ENCODE data around the gene FGF4.

Gene FGF4, protein sequence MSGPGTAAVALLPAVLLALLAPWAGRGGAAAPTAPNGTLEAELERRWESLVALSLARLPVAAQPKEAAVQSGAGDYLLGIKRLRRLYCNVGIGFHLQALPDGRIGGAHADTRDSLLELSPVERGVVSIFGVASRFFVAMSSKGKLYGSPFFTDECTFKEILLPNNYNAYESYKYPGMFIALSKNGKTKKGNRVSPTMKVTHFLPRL

DNA sequence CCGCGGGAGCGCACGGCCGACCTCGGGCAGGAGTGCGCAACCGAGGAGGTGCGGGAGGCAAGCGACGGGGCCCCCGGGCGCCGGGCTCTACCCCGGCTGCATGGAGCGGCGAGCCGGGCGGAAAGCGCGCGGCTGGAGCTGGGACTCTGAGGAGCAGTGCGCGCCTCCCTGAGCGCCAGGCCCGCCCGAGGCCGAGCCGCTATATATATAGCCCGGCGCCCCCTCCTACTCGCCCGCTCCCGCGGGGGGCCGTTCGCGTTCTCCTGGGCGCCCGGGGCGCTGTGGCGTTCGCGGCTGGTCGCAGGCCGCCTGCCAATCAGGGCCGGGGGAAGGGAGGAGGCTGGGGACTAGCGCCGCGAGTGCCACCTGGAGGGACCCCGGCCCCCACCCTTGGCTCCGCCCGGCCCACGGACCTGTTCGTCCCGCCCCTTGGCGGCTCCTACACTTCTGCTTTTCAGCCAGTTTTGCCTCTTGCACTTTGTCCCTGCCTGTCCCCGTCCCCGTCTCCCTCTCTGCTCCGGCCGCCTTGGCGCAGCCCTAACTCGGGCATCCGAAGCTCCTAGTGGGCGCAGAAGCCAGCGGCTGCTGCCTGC, at the start of gene FGF4:
TSS of gene FGF4 (minus strand) at position 179 of the 593 bp plus-strand sequence. CDS start 257 bp downstream, outside the sequence.
- no peak for DNase-seq (ENCODE audit: low read depth in 2 of 2)

DNA sequence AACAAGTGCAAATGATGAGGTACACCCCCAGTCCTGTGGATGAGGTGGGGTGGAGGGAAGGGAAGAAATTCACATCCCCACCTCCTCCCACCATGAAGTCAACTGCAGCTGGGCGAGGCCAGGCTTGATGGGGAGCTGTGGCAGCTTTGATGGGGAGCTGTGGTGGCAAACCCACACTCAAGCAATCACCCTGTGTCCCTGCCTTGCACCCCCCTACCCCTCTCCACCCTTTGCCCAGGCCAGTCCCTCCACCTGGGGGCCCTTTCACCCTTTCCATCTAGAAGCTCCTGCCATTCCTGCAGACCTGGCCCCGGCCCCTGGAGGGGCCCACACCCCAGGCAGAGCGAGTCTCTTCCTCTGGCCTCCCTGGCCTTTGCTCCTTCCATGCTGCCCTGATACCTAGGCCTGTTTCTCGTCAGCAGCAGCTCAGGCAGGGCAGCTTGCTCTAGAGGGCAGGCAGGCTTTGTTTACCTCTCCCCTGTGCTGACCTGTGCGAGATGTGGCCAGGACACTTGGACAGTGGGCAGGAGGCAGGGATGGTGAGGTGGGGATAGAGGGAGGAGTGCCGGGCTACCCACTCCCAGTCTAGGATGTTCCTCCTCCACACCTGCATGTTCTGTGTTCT, 48.6 kb upstream of the FGF4 start:
- DNase-seq (ENCODE audit: low read depth in 2 of 2) = no peak

DNA sequence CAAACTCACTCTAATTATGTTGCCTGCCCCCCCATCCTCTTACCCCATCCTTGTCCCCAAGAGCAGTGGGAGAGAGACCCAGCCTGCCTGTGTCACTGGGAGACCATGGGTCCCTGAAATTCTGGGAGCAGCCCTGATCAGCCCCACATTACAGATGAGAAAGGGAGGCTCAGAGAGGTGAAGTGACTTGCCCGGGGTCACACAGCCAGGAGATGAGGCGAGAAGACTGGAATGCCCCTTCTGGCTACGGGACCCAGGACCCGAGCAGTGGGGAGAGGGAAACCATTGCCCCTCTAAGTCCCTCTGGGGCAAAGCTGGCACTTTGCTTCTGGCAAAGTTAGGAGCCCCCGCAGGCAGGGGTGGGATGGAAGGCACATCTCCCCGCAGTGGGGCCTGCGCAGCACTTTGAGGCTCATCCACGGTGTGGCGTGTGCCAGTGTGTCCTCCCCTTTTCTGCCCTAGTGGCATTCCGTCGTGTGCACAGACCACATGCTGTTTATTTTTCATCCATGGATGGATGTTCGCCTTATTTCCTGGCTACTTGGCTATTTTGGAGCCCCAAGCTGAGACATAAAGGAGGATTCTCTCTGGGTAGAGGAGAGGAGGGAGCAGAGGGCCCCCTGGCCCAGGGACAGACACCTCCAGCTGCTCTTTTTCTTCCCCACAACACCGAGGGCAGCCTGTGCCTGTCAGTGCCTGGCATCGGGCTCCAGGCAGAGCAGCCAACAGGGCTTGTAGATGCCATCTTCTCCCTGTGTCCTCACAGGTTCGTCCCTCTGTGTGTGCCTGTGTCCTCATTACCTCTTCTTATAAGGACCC, 47.7 kb upstream of the FGF4 start:
- DNase-seq (ENCODE audit: low read depth in 2 of 2) = no peak

GRCh38 chr11:69821511-69822040, 46.4 kb upstream of the FGF4 start:
- no peak for DNase-seq (ENCODE audit: low read depth in 2 of 2)

DNA sequence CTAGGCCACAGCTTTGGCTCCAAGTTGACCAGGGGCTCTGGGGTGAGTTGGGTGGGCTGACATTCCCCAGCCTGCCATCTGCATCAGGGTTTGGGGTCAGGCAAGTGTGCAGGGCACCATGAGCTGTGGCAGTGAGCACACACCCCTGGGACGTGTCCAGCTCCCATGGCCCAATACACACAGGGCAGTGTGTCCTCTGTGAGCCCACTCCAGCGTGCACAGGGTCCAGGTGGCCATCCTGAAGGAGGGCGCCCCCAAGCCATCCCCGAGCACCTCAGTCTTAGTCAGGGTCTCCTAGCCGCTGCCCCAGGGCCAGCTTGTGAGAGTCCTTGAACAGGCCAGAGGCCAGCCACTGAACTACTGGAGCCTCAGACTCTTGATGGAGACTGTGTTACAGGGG, 45.3 kb upstream of the FGF4 start:
- DNase-seq (ENCODE audit: low read depth in 2 of 2) = no peak

GRCh38 chr11:69819541-69820070, 44.5 kb upstream of the FGF4 start:
- DNase-seq (ENCODE audit: low read depth in 2 of 2) = no peak

DNA sequence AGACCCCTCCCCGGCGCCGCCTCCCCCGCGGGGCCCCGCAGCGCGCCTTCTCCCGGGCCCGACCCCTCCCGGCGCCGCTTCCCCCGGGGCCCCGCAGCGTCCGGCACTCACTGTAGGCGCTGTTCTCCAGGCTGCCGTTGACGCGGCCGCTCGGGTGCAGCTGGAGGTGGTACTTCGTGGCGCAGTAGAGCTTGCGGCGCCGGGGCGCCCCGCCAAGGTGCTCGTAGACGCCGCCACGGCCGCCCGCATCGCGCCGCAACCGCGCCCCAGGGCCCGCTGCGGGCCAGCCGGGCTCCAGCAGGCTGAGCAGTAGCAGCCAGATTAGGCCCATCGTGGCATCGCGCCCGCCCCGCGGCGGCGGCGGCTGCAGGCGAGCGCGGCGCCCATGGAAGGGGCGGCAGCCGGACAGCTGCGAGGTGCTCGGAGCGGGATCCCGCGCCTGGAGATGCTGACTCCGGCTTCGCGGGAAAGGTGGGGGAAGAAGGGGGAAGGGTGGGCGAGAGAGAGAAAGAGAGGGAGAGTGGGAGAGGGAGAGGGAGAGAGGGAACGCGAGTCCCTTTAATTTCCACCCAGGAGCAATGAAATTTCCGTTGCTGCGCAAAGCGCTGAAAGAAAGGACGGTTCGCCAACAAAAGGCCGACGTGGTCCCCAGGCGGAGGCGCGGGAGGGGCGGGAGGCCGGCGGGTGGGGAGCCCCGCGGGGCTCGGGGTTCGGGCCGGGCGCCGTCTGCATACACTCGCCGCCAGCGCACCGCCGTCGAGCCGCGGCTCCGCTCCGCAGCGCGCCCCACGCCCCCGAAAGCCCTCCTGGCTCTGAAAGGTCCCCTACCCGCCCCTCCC, 43.7 kb upstream of the FGF4 start, which contains the start of gene FGF3:
TSS of gene FGF3 (minus strand) at position 814 of the 839 bp plus-strand sequence. CDS start at position 331, 483 bp downstream.
- no peak for DNase-seq (ENCODE audit: low read depth in 2 of 2)

GRCh38 chr11:69818231-69818602, 43.1 kb upstream of the FGF4 start:
- no peak for DNase-seq (ENCODE audit: low read depth in 2 of 2)

- DNase-seq (ENCODE audit: low read depth in 2 of 2) = no peak
Observed at GRCh38 chr11:69817265-69818230, 42.4 kb upstream of the FGF4 start.

DNA sequence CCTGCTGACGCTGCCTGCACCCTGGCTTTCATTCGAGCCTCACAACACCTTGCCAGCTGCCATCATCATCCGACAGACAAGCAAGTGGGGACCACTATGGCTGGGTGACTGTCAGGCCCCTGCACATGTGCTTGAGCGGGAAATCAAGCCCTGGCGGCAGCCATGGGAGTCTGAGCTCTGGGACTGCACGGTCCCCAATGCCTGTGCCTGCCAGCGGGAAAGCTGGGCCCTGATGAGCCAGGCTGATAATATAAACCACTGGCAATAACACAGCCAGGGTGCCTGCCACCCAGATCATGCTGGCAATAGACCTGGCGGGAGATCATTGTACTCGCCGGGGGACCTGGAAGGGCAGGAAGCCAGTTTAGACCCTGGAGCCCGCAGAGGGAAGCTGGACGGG, 41.5 kb upstream of the FGF4 start:
- no peak for DNase-seq (ENCODE audit: low read depth in 2 of 2)

GRCh38 chr11:69815973-69816372, 40.8 kb upstream of the FGF4 start:
- DNase-seq (ENCODE audit: low read depth in 2 of 2) = no peak

GRCh38 chr11:69814902-69815301, 39.8 kb upstream of the FGF4 start:
- DNase-seq (ENCODE audit: low read depth in 2 of 2) = no peak

DNA sequence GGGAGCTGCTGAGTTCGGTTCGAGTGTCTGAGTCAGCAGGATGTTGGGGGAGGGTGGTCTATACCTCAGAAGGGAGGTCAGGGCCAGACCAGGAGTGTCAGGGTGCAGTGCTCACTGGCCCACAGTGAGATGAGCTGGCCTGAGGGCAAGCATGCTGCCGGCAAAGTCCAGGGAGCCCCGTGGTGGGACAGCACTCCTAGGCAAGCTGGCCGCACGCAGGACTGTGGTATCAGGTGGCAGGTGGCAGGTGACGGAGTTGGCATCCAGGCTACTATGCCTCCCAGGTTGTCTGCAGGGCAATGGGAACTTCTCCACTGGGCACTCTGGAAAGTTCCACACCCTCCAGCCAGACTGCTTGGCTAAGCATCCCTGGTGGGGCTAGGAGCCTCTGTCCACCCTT, 39.3 kb upstream of the FGF4 start:
- no peak for DNase-seq (ENCODE audit: low read depth in 2 of 2)

DNA sequence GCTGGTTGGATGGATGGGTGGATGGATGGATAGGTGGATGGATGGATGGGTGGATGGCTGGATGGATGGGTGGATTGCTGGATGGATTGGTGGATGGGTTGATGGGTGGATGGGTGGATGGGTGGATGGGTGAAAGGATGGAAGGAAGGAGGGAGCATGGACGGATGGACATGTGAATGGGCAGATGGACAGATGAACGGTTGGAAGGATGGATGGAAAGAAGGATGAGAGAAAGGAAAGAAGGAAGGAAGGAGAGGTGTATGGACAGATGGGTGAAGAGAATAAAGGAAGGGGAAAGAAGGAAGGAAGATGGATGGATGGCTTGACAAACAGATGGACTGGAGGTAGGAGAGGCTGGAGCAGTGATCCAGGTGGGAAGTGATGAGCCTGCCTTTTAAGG, 38.7 kb upstream of the FGF4 start:
- DNase-seq (ENCODE audit: low read depth in 2 of 2) = no peak

GRCh38 chr11:69812946-69813345, 37.8 kb upstream of the FGF4 start:
- DNase-seq (ENCODE audit: low read depth in 2 of 2) = no peak

DNA sequence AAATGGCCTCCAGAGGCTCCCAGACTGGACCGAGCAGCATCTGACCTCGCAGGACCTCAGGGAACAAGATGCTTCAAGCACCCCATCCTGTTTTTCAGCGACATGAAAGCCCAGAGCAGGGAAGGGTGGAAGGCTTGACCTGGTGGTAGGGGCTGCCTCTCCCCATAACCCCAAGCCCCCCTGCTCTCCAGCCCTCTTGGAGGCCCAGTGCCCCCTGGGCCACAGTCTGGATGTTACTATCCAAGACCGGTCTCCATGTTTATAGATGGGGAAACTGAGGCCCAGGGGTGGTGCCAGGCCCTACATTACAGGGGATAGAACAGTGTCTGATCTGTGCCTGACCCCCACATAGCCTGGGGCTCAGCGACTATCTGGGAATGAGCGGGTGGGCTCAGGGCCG, 37.1 kb upstream of the FGF4 start:
- no peak for DNase-seq (ENCODE audit: low read depth in 2 of 2)

GRCh38 chr11:69811431-69811830, 36.3 kb upstream of the FGF4 start:
- DNase-seq (ENCODE audit: low read depth in 2 of 2) = no peak

- no peak for DNase-seq (ENCODE audit: low read depth in 2 of 2)
Observed at GRCh38 chr11:69810289-69811118, 35.4 kb upstream of the FGF4 start.

GRCh38 chr11:69808667-69809086, 33.5 kb upstream of the FGF4 start:
- no peak for DNase-seq (ENCODE audit: low read depth in 2 of 2)

Measured in stimulated activated CD8-positive, alpha-beta memory T cell treated with anti-CD3 and anti-CD28 coated beads, Interleukin-2, amount 100 ng/mL, for 1 hour (primary cell).